Fibroblast of peridontal ligament (primary cell): ENCODE measurements around the gene TNNI2.
"Not testable (repeated sequence)": the region's sequence is repeated elsewhere in the genome, so short reads cannot be mapped to it uniquely, and the experiment has no call there.

ENCODE experiments used
- DNase-seq: peaks from one replicate; pipeline ENCODE4 v3.0.0-alpha.2; 2010; ENCODE audit errors: extremely low read depth

TNNI2 gene

DNA sequence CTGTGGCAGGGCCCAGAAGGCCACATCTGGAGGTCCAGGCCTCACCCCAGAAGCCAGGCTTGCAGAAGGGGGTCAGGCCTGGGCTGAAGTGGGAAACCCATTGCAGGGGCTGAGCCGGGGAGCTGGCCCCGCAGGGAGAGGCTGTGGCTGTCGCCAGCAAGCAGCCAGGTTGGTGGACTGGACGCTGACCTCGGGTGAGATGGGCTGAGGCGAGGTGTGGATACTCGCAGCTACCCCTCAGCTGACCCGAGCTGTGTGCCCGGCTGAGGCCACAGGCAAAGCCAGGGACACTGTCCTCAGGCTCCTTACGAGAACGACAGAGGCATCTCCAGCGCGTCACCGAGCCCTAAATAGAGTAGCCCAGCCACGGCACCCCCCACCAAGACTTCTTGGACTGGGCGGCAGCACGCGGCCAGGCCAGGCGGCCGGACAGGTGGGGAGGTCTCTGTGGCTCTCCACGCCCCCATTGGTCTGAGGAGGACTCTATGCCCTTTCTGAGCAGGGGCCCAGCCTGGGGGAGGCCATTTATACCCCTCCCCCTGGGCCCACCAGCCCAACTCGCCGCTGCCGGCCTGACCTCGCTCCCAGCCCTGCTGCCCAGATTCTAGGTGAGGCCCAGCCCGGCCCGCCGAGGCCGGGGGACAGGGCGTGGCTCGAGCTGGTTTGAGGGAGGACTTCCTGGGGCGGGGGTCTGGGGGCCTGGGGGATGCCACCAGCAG, at the start of gene TNNI2:
Gene TNNI2, plus strand, starts transcription at position 556 of the 719 bp plus-strand sequence. CDS start 716 bp downstream, outside the sequence.
- DNase-seq, result no peak

DNA sequence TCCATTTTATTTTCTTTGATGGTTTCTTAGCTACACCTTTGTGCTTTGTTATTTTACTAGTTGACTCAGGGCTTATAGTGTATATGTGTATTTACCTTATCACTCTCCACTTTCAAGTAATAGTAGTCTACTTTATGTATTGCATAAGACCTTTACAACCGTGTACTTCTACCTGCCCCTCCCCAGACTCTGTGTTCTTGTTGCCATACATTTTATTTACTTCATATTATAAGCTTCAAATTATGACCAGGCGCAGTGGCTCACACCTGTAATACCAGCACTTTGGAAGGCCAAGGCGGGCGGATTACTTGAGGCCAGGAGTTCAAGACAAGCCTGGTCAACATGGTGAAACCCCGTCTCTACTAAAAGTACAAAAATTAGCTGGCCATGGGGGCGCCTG, 46.9 kb upstream of the TNNI2 start:
- DNase-seq, result no peak

DNA sequence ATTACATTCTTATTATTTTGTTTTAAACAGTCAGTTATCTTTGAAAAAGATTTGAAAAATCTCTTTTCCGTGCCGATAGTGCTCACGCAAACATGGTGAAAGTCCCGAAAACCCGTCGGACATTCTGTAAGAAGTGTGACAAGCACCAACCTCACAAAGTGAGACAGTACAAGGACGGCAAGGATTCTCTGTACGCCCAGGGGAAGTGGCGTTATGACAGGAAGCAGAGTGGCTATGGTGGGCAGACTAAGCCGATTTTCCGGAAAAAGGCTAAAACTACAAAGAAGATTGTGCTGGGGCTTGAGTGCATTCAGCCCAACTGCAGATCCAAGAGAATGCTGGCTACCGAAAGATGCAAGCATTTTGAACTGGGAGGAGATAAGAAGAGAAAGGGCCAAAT, 46.3 kb upstream of the TNNI2 start:
- DNase-seq, result no peak

DNA sequence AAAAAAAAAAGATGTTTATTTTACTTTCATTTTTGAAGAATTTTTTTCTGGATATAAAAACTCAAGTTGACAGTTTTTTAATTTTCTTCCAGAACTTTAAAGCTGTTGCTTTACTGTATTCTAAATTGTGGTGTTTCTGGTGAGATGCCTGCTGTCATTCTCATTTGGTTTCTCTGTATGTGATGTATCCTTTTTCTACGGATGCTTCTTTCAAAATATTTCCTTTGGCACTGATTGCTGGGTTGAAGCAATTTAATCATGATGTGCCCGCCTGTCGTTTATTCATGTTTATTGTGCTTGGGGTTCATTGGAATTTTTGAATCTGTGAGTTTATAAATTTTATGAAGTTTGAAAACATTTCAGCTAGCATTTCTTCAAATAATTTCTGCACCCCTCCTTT, 45.7 kb upstream of the TNNI2 start:
- DNase-seq, result peak; percentile 72

DNA sequence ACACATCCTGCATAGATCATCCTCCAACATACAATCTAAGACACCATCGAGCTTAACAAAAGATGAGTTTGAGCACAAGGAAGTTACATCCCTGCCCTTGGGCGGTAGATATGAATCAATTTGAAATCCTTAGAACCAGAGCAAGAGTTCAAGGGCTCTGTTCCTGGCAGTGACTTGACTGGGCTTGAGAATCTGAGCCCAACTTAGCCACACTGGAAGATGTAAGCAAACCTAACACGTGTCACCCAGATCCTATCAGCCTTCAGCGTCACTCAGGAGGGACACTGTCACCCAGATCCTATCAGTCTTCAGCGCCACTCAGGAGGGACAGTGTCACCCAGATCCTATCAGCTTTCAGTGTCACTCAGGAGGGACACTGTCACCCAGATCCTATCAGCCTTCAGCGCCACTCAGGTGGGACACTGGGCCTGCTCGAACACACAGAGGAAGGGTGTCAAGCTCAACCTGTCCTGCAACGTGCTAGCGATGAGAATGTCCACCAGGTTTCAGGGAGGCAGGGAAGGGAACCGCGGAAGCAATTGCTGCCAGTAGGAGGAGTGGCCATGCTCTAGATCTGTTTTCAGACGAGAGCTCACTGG, 42.3 kb upstream of the TNNI2 start:
- DNase-seq, result no peak

DNA sequence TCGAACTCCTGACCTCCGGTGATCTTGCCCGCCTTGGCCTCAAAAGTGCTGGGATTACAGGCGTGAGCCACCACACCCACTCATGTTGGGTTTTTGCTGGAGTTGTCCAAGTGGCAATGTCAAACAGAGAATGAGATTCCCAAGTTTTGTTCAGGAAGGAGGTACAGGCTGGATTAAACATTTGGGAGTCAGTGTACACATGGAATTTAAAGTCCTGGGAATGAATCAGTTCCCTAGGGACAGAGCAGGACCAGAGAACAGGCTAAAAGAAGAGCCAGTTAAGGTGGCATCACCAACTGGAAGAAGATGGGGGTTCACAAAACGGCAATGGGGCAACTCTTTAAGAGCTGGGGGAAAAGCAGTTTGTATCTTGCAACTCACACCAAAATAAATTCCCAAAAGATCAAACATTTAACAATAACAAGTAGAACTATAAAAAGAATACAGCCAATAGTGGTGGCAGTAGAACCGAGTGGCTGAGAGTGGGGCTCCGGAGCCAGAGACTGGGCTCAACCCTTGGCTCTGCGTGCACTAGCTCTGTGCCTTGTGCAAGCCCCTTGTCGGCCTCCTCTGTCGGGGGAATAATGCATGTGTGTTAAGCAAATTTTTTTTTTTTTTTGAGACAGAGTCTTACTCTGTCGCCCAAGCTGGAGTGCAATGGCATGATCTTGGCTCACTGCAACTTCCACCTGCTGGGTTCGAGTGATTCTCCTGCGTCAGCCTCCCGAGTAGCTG, 41.2 kb upstream of the TNNI2 start:
- no peak for DNase-seq

DNA sequence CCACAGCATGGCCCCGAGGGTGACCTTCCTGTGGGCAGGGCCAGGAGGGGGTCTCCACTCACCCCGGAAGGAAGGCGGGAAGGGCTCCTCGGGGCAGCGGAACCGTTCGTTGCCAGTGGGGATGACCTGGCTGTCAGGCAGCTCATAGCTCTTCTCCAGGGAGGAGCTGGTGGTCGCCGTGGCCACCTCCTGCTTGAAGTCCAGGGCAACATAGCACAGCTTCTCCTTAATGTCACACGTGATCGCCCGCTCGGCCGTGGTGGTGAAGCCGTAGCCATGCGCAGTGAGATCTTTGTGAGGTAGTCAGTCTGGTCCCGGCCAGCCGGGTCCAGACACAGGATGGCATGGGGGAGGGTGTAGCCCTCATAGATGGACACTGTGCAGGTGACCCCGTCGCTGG, 35.5 kb upstream of the TNNI2 start:
- DNase-seq, result no peak

DNA sequence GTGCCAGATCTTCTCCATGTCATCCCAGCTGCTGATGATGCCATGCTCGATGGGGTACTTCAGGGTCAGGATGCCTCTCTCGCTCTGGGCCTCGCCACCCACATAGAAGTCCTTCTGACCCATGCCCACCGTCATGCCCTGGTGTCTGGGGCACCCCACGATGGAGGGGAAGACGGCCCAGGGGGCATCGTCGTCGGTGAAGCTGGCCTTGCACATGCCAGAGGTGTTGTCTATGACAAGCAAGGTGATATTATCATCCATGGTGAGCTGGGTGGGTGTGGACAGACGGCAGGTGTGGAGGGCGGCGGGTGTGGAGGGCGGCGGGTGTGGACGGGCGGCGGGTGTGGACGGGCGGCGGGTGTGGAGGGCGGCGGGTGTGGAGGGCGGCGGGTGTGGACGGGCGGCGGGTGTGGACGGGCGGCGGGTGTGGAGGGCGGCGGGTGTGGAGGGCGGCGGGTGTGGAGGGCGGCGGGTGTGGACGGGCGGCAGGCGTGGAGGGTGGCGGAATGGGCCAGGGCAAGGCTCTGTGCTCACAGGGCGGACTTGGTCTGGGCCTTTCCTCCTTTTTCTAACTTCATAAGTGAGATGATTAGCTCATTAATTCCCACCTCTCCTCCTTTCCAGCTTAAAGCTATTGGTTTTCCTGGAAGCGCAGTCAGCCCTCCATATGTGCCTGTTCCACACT, 34.8 kb upstream of the TNNI2 start:
- not testable (repeated sequence) for DNase-seq

DNA sequence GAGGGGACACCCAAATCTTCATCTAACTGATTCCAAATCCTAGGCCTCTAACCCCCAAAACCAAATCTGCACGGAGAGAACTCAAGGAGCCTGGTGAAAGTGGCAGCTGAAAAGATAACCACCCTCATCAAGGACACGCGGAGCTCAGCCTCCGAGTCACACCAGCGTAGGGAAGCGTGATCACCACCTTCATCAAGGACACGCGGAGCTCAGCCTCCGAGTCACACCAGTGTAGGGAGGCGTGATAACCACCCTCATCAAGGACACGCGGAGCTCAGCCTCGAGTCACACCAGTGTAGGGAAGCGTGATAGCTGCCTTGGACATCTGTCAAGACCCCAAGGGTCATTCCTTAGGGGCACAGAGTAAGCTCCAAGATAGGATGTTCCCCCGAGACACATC, 33.3 kb upstream of the TNNI2 start:
- no peak for DNase-seq

DNA sequence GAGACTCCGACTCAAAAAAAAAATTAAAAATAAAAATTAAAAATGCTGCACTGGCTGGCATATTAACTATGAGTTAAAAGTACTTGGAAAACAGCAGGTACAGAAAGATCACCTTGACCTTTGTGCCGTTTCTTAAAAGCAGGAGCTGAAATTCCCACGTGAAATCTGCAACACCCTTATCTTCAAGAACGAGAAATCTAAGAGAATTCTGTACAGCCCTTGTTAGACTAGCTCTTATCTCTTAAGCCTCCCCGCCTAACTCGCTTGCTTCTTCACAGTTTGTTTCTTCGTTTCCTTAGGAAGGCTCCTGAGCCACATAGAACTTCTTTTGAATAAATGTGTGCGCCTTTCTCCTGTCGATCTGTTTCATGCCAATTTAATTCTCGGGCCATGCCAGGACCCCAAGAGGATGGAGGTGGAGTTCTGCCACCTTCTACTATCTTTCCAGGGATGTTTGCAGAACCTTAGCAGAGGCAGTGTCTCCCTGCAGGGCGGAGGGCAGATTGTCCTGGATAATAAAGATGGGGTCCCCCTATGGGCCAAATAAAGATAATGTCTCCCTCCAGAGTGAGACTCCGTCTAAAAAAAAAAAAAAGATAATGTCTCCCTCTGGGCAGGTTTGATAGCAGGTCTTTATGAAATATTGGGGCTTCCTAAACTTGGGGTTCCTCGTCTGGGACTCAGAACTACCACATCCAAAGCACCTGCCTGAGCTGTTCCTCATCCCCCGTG, 31.4 kb upstream of the TNNI2 start:
- no peak for DNase-seq

DNA sequence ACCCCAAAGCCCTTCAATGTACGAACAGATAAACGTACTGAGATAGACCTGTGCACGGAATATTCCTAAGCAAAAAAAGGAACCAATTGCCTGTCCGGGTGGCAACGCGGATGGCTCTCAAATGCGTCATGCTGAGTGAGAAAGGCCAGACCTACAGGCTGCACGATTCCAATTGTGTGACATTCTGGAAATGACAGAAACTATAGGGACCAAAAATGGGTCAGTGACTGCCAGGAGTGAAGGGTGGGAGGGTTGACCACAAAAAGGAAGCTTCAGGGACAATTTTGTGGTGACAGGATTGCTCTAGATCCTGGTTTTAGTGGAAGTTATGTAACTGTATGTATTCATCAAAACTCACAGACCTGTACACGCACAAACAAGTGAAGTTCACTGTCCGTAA, 28.0 kb upstream of the TNNI2 start:
- DNase-seq, result no peak

DNA sequence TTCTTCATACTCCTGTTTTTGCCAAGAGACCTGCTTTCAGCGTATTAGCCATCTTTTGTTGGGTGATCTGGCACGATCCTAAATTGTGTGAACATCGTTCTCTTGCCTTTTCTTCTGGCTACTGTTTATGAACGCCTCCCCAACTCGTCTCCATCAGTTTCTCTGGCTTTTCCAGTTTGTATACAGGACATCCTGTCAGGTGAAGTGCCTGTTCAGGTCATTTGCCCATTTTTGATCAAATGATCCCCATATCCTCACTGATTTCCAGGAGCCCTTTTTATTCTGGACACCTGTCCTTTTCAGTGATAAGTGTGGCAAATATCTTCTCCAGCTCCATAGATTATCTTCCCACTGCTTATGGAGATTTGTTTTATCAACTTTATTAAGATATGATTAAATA, 26.5 kb upstream of the TNNI2 start:
- no peak for DNase-seq

DNA sequence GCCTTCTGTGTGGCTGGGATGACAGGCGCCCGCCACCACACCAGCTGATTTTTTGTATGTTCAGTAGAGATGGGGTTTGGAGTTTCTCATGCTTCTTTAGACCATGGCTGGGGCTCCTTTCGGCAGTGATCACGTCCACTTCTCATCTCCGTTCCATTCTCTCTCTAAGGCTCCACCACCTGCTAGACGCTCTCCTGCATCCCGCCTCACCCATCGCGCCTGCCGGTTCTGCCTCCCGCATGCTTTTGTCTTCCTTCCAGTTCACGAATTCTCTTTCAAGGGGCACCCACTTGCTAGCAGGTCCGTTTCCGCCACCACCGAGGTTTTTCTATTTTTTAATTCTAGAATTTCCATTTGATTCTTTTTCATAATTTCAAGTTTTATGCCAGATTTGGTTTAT, 26.0 kb upstream of the TNNI2 start:
- DNase-seq, result no peak

DNA sequence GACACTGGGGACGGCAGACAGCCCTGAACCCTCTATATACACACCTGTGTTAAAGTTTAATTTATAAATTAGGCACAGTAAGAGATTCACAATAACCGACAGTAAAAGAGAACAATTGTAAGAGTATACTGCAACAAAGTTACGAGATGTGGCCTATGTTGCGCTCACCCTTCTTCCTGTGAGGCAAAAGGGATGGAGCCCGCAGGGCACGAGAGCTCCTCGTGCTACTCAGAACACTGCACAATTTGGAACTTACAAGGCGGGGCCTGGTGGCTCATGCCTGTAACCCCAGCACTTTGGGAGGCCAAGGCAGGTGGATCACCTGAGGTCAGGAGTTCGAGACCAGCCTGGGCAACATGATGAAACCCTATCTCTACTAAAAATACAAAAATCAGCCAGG, 25.4 kb upstream of the TNNI2 start:
- not testable (repeated sequence) for DNase-seq

DNA sequence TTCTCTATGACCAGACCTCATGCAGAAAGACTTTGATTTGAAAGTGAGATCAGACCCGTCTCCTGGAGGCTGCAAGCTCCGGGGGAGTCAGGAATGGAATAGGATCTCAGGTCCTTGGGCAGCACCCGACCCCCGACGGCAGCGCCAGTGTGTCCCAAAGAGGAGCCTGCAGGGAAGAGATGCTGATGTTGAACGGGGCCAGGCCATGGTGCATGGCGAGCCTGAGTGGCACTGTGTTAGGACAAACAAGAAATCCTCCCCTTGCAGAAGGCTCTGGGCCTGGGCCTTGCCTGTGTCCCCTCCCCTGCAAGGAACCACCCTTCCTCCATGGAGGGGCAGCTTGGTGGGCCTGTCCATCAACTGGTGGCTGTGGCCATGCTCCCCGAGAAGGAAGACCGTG, 24.1 kb upstream of the TNNI2 start:
- no peak for DNase-seq

DNA sequence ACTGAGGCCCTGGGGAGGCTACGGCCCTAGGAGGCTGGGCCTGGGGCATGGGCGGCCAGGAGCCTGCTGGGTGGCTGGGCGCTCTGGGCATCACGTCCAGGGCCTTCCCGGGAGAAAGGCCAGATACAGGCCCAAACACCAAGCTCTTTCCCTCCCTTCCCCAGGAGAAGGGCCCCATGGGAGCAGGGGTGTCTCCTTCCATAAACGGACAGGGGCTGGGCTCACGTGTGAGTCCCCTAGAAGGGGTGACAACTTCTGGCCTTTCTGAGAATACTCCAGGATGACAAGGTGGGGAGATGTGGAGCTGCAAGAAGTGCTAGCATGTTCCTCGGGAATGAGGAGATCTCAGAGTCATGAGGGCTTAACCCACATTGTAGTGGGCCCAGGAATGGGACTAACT, 23.5 kb upstream of the TNNI2 start:
- no peak for DNase-seq

DNA sequence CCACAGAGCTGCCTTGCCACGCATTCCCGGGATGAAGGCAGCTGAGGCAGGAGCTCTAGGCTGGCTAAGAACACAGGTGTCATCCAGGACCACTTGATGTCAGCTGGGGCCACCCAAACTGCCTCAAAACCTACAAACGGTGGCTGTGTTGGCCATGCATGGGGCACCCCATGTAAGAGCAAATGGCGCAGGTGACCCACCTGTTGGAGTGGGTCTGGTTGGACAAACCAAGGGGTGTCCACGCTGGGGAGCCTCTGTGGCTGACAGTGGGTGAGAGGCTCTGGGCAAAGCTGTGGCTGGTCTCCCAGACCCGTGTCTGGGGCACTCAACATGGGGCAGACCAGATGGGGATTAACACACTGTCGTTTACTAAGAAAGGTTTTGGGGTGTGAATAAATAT, 23.0 kb upstream of the TNNI2 start:
- DNase-seq, result no peak

DNA sequence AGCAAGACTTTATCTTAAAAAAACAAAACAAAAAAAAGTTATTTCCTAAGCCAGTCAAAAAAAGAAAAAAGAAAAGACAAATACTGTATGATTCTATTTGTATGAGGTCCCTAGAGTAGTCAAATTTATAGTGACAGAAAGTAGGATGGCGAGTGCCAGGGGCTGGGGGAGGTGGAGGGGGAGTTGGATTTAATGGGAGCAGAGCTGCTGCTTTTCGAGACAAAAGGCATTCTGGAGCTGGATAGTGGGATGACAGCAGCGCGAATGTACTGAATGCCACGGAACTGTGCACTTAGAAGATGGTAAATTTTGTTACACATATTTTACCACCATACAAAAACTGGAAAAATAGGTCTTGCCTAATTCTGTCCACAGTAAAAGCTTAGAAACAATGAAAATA, 21.8 kb upstream of the TNNI2 start:
- DNase-seq, result no peak

DNA sequence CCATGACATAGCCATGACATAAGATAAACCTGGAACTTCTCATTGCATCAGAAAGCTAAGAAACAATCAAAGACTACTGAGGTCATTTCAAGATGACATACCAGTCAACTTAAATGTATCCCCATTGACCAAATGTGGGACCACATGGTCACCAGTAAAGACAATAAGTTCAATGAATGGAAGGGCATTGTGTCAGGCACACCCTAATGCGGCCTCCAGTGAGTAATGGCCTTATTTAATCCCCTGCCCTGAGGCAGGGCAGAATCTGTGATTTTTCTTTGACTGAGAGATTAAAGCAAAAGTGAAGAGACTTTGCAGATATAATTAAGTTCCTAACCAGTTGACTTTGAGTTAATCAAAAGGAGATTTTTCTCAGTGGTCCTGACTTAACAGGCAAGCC, 21.3 kb upstream of the TNNI2 start:
- no peak for DNase-seq

DNA sequence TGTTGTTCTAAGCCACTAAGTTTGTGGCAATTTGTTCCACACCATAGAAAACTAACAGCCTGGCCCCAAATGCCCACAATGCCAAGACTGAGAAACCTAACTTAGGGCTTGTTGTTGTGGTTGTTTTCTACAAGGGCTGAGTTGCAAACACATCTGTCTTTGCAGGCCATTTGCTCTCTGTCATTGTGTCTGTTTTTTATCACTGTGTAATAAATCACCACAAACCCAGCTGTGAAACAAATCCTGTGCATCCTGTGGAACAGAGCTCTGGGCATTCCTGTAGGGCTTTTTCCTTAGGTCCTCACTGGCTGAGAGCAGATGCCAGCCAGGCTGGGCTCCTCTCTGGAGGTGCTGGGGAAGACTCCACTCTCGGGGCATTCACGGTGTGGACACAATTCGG, 19.7 kb upstream of the TNNI2 start:
- no peak for DNase-seq

DNA sequence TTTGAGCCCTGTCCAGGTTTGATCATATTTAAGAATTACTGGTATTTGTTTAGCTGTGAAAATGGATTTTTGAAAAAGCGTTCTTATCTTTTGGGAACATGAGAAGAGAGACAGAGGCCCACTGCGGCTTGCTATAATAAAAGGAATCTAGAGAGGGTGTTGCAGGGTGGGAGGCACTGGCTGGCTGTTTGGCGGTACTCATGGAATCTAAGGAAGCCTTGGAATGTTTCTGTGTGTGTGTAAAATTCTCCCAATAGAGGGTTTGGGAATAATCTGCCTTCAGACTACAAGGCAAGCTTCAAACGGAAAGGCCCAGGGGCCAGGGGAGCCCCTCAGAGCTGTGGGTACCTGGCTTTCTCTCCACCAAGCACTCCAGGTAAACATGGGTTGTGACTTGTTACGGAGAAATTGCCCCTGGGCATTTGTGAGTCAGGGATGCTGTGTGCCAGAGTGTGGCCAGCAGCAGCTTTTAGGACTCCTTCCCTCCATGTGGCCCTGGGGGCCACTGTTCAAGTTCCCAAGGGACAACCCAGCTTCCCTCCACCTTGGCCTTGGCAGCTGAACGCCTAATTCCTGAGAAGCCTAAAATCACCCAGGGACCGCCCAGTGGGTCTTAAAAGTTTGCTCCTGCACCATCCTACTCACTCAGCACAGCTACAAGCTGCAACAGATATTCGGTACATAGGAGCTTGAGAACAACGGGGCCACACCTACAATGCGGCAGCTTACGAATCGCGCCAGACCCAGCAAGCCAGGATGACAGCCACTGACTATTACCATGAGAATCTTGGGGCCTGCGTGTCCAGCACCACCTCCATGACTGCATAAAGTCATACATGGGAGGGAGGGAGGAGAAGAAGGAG, 18.1 kb upstream of the TNNI2 start:
- DNase-seq, result peak; percentile 47
